Loucy (cell line): Measurements from ENCODE around the gene MED31.

Experiments
- H2AFZ ChIP-seq: fragments of 200-600 bp; sonication (generic); 2 replicates; pipeline ENCODE4 v1.6.0; 2016; ENCODE audit warnings: antibody characterized with exemption, mild to moderate bottlenecking, low read length, moderate library complexity
- H3F3A ChIP-seq: fragments of 200-600 bp; 2 replicates; pipeline ENCODE4 v1.6.0; 2016; ENCODE audit warnings: antibody characterized with exemption, low read depth, mild to moderate bottlenecking
- H3K27me3 ChIP-seq: fragments of 200-600 bp; sonication (generic); 2 replicates; pipeline ENCODE4 v1.6.1; 2014; ENCODE audit warnings: low read length, mild to moderate bottlenecking; ENCODE audit not compliant: insufficient read depth, poor library complexity, severe bottlenecking
- H3K36me3 ChIP-seq: fragments of 200-600 bp; sonication (generic); 2 replicates; pipeline ENCODE4 v1.6.1; 2016; ENCODE audit warnings: low read length; ENCODE audit not compliant: insufficient read depth
- H3K4me1 ChIP-seq: fragments of 200-600 bp; sonication (generic); 2 replicates; pipeline ENCODE4 v1.5.1; 2014; ENCODE audit warnings: low read length, mild to moderate bottlenecking; ENCODE audit not compliant: insufficient read depth, poor library complexity, severe bottlenecking
- H3K4me2 ChIP-seq: fragments of 200-600 bp; sonication (generic); 2 replicates; pipeline ENCODE4 v1.6.0; 2014; ENCODE audit warnings: antibody characterized with exemption, low read length, low read depth, mild to moderate bottlenecking; ENCODE audit not compliant: poor library complexity, severe bottlenecking
- H3K4me3 ChIP-seq: fragments of 200-600 bp; sonication (generic); 2 replicates; pipeline ENCODE4 v1.5.1; 2014; ENCODE audit warnings: low read length, mild to moderate bottlenecking, mixed read lengths; ENCODE audit not compliant: poor library complexity, severe bottlenecking
- H3K79me2 ChIP-seq: fragments of 200-600 bp; sonication (generic); 2 replicates; pipeline ENCODE4 v1.6.1; 2014; ENCODE audit warnings: low read length; ENCODE audit not compliant: insufficient read depth
- H3K9ac ChIP-seq: fragments of 200-600 bp; sonication (generic); 2 replicates; pipeline ENCODE4 v1.6.0; 2014; ENCODE audit warnings: mild to moderate bottlenecking, low read depth, low read length, moderate library complexity; ENCODE audit not compliant: poor library complexity, severe bottlenecking
- H3K9me2 ChIP-seq: fragments of 200-600 bp; sonication (generic); replicated peaks from 2 replicates; pipeline ENCODE4 v1.6.1; 2016; ENCODE audit warnings: low read depth, low read length, mixed read lengths
- H3K9me3 ChIP-seq: fragments of 200-600 bp; sonication (generic); 2 replicates; pipeline ENCODE4 v1.6.1; 2014; ENCODE audit warnings: mild to moderate bottlenecking, antibody characterized with exemption, low read length, low read depth; ENCODE audit not compliant: insufficient read depth
- H4K20me1 ChIP-seq: fragments of 200-600 bp; sonication (generic); 2 replicates; pipeline ENCODE4 v1.6.0; 2014; ENCODE audit warnings: antibody characterized with exemption, low read length, mild to moderate bottlenecking; ENCODE audit not compliant: insufficient read depth, poor library complexity, severe bottlenecking
- EZH2phosphoT487 ChIP-seq: fragments of 200-600 bp; IDR thresholded peaks from 2 replicates; pipeline ENCODE4 v1.6.1; 2018; ENCODE audit warnings: antibody characterized with exemption, mild to moderate bottlenecking, moderate library complexity, borderline replicate concordance
- TF ChIP-seq, protein P1 (sequence below): fragments of 200-600 bp; sonication (generic); conservative IDR thresholded peaks from 2 replicates; pipeline ENCODE4 v1.5.1; 2014; ENCODE audit warnings: mild to moderate bottlenecking, antibody characterized with exemption, low read length

Gene MED31

DNA sequence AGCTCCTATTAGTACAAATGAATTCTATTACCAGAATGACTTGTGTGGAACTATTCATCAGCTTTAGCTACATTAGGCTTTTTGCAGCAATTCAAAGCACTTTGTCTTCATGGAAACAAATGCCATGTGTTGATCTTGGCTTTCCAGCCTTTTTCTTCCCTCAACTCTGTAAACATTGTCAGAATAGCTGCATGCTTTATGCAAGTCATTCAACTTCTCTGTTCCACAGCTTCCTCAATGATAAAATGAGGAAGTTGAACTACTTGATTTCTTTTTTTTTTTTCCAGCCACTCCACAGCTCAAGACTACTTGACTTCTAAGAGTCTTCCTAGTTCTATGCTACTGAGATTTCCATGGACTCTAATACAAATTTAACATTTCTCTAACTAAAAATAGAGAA lies 52.0 kb downstream of the MED31 start:
- no peak overlapping the region for H2AFZ ChIP-seq
- no peaks in the 10 kb centered on the region for H3F3A ChIP-seq
- no peaks in the 10 kb centered on the region for H3K79me2 ChIP-seq
- no peaks in the 10 kb centered on the region for H4K20me1 ChIP-seq
- no peaks in the 10 kb centered on the region for H3K9me2 ChIP-seq
- H3K9ac ChIP-seq, result no peak overlapping the region
- no peaks in the 10 kb centered on the region for H3K4me1 ChIP-seq
- no peak overlapping the region for H3K4me2 ChIP-seq
- H3K9me3 ChIP-seq, result no peaks in the 10 kb centered on the region
- TF ChIP-seq, protein P1, sequence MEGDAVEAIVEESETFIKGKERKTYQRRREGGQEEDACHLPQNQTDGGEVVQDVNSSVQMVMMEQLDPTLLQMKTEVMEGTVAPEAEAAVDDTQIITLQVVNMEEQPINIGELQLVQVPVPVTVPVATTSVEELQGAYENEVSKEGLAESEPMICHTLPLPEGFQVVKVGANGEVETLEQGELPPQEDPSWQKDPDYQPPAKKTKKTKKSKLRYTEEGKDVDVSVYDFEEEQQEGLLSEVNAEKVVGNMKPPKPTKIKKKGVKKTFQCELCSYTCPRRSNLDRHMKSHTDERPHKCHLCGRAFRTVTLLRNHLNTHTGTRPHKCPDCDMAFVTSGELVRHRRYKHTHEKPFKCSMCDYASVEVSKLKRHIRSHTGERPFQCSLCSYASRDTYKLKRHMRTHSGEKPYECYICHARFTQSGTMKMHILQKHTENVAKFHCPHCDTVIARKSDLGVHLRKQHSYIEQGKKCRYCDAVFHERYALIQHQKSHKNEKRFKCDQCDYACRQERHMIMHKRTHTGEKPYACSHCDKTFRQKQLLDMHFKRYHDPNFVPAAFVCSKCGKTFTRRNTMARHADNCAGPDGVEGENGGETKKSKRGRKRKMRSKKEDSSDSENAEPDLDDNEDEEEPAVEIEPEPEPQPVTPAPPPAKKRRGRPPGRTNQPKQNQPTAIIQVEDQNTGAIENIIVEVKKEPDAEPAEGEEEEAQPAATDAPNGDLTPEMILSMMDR, result no peak
- no peak for TF ChIP-seq EZH2phosphoT487
- H3K36me3 ChIP-seq, result peaks cover 73% of the 10 kb centered on the region; the same call in 1 of the 2 replicates
- H3K4me3 ChIP-seq, result no peak overlapping the region
- no peaks in the 10 kb centered on the region for H3K27me3 ChIP-seq

DNA sequence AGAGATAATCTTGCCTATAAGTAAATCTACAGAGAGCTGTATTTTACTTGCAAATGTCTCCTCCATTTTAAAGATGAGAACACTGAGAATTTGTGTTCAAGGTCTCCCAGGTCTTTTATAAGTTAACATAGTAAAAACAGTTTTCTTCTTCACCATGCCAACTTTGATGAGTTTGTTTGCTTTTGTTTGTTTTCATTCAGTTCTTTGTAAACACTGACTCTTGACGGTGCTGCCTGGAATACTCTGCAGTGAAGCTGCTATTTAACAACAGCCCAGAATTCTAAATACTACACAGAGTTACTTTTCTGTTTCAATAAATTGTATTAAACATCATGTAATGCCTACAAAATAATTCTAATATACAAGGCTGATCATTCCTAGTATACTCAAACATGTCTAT lies 53.7 kb downstream of the MED31 start:
- Histone ChIP-seq H3K4me1 (no peaks in the 10 kb centered on the region), H3K9me3 (no peaks in the 10 kb centered on the region), H3K36me3 (peaks cover 78% of the 10 kb centered on the region; the same call in 1 of the 2 replicates), H3K9me2 (no peaks in the 10 kb centered on the region), H3K79me2 (no peaks in the 10 kb centered on the region), H4K20me1 (no peaks in the 10 kb centered on the region), H3F3A (no peaks in the 10 kb centered on the region), H3K4me3 (no peak overlapping the region), H3K9ac (no peak overlapping the region), H2AFZ (no peak overlapping the region), H3K27me3 (no peaks in the 10 kb centered on the region), H3K4me2 (no peak overlapping the region)
- TF ChIP-seq, protein P1, result no peak

DNA sequence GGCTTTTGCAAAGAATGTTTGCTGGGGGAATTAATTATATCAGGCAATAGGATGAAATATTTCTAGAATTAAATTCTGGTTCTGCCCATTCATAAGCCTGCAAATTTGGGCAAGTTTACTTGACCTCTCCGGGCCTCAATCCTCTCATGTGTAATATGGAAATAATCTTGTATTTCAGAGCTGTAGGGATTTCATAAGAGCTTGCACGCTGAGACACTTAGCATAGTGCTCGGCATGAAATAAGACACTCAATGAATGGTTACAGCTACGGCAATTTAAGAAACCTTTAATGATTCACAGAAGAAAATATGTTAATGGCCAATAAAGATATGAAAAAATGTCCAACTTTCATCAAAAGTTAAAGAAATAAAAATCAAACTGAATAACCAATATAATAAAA lies 54.5 kb downstream of the MED31 start:
- Histone ChIP-seq H3K9me3 (no peaks in the 10 kb centered on the region), H3K9me2 (no peaks in the 10 kb centered on the region), H3K36me3 (peaks cover 72% of the 10 kb centered on the region; the same call in 1 of the 2 replicates)

More for the DNA sequence above, 54.5 kb downstream of the MED31 start:
- Histone ChIP-seq H3K79me2 (no peaks in the 10 kb centered on the region), H4K20me1 (no peaks in the 10 kb centered on the region), H3K4me2 (no peak overlapping the region), H3F3A (no peaks in the 10 kb centered on the region), H2AFZ (no peak overlapping the region), H3K4me1 (no peaks in the 10 kb centered on the region), H3K27me3 (no peaks in the 10 kb centered on the region), H3K9ac (no peak overlapping the region), H3K4me3 (no peak overlapping the region)
- no peak for TF ChIP-seq EZH2phosphoT487
- TF ChIP-seq, protein P1, result no peak
